Upper lobe of right lung (tissue), 1 donor: Measurements from ENCODE around the gene YAP1. TPM values are rescaled to one million over a fixed set of nuclear protein-coding genes. Genes with fewer than 3 reads are reported as not detected.
"Not testable (repeated sequence)": the region's sequence is repeated elsewhere in the genome, so short reads cannot be mapped to it uniquely, and the experiment has no call there.

Experiments
- ATAC-seq: fragments of 200-7000 bp; cut with Tn5 transposase; one replicate; pipeline ENCODE4 v1.9.1; 2020; ENCODE audit warnings: mild to moderate bottlenecking, moderate library complexity
- DNase-seq: peaks from one replicate; pipeline ENCODE4 v3.0.0-alpha.2; 2020
- H3K27ac ChIP-seq: fragments of 200-600 bp; one replicate; pipeline ENCODE4 v1.8.0; 2022
- H3K27me3 ChIP-seq: fragments of 200-600 bp; one replicate; pipeline ENCODE4 v1.8.0; 2022; ENCODE audit warnings: mild to moderate bottlenecking
- H3K36me3 ChIP-seq: fragments of 200-600 bp; one replicate; pipeline ENCODE4 v1.8.0; 2022
- H3K4me1 ChIP-seq: fragments of 200-600 bp; one replicate; pipeline ENCODE4 v1.8.0; 2022
- H3K4me3 ChIP-seq: fragments of 200-600 bp; one replicate; pipeline ENCODE4 v1.8.0; 2022; ENCODE audit warnings: mild to moderate bottlenecking
- H3K9me3 ChIP-seq: fragments of 200-600 bp; one replicate; pipeline ENCODE4 v1.8.0; 2022
- intact Hi-C: fragments of 100-400 bp; cut with DNase I; formaldehyde crosslinking; loops from one replicate; pipeline ENCODE4 v1.11.0; 2022
- total RNA-seq: library from RNA; stranded (reverse); fragmentation: NEBNext Ultra II Directional; extraction: Animal tissue kit (Norgen Biotek cat#: 25700); gene quantifications from one replicate; pipeline ENCODE4 v1.2.1, GENCODE V29; 2021
- TF ChIP-seq, protein P1 (sequence below): fragments of 200-600 bp; IDR thresholded peaks from one replicate; pipeline ENCODE4 v1.8.0; 2022; ENCODE audit warnings: antibody characterized with exemption
- donor health status: DM: no; HTN: yes; CAD: no; lungs with severe emphysema.

Gene YAP1
- total RNA-seq, 1 donor from 2014 or later = 127 TPM

DNA sequence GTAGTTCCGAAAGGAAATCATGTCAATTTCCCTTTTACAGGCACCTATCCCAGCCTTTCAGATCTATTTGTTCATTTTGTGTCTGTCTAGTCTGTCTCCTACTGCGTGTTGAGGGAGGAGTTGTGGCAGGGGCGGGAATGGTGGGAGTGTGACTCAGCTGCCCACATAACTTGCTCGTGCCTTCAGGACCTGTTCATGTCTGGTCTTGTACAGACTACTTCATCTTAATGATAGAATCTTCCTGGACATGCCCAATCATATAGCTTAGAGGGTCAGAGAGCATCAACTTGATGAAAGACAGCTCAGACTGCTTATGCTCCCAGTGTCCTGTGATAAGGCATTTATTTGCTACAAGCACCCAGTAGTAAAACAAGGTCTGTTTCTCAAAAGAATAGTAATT, 146.0 kb downstream of the YAP1 start:
- no peaks in the 10 kb centered on the region for H3K36me3 ChIP-seq
- intact Hi-C loops = no loop called here
- no peaks in the 10 kb centered on the region for H3K27me3 ChIP-seq
- H3K9me3 ChIP-seq = no peaks in the 10 kb centered on the region
- no peak for ATAC-seq
- H3K27ac ChIP-seq = no peak overlapping the region
- no peak for DNase-seq
- no peak overlapping the region for H3K4me3 ChIP-seq
- no peaks in the 10 kb centered on the region for H3K4me1 ChIP-seq
- TF ChIP-seq, protein P1, sequence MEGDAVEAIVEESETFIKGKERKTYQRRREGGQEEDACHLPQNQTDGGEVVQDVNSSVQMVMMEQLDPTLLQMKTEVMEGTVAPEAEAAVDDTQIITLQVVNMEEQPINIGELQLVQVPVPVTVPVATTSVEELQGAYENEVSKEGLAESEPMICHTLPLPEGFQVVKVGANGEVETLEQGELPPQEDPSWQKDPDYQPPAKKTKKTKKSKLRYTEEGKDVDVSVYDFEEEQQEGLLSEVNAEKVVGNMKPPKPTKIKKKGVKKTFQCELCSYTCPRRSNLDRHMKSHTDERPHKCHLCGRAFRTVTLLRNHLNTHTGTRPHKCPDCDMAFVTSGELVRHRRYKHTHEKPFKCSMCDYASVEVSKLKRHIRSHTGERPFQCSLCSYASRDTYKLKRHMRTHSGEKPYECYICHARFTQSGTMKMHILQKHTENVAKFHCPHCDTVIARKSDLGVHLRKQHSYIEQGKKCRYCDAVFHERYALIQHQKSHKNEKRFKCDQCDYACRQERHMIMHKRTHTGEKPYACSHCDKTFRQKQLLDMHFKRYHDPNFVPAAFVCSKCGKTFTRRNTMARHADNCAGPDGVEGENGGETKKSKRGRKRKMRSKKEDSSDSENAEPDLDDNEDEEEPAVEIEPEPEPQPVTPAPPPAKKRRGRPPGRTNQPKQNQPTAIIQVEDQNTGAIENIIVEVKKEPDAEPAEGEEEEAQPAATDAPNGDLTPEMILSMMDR = no peak

DNA sequence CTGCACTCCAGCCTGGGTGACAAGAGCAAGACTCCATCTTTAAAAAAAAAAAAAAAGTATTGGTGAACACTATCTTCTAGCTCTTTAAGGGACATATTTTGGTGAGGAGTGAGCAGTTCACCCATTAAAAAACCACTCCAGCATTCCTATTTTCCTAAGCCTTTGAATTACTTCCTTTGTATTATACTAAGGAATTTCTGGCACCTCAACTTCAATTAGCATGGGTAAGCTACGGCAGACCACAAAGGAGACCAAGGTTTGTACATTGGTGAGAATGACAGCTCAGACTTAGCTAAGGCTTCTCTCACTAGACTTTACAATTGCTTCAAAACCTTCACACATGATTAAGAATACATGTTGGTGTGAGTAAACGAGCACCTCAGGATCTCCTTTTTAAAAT, 150.0 kb downstream of the YAP1 start:
- H3K4me3 ChIP-seq = no peak overlapping the region
- no peak overlapping the region for H3K27ac ChIP-seq
- H3K4me1 ChIP-seq = no peaks in the 10 kb centered on the region
- DNase-seq (no peak), ATAC-seq (no peak)
- TF ChIP-seq, protein P1 = no peak
- no peaks in the 10 kb centered on the region for H3K9me3 ChIP-seq
- H3K36me3 ChIP-seq = no peaks in the 10 kb centered on the region
- no peaks in the 10 kb centered on the region for H3K27me3 ChIP-seq
- intact Hi-C loops = no loop called here

DNA sequence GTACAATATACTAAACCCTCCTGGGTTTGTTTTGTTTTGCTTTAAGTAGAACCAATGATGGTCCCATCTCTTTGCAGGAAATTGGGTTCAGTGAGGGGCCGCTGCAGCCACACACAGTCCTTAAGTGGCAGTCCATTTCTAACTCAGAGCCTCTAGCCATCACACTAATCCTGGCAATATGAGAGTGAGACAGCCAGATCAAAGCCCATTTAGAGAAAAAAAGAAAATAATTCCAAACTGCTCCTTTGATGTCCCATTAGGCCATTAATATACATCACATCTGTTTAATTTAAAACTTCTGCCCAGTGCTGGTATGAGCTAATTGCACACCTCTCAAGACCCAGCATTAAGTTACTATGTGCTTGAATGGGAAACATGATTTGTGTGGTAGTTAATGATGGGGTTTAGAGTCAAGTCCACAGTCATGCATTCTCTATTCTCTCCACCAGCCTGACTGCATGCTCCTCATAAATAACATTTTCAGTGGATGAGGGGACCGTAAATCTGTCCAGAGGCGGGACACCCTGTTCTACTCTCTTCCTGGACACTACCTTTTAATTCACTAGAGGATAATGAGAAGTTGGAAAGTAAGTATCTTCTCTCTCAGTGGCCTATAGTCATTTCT, 153.2 kb downstream of the YAP1 start:
- H3K27ac ChIP-seq = no peak overlapping the region
- no peaks in the 10 kb centered on the region for H3K36me3 ChIP-seq
- H3K27me3 ChIP-seq = no peaks in the 10 kb centered on the region
- DNase-seq (no peak), ATAC-seq (no peak)
- TF ChIP-seq, protein P1 = no peak
- H3K9me3 ChIP-seq = no peaks in the 10 kb centered on the region
- no peak overlapping the region for H3K4me3 ChIP-seq
- H3K4me1 ChIP-seq = no peaks in the 10 kb centered on the region
- intact Hi-C loops = no loop called here

DNA sequence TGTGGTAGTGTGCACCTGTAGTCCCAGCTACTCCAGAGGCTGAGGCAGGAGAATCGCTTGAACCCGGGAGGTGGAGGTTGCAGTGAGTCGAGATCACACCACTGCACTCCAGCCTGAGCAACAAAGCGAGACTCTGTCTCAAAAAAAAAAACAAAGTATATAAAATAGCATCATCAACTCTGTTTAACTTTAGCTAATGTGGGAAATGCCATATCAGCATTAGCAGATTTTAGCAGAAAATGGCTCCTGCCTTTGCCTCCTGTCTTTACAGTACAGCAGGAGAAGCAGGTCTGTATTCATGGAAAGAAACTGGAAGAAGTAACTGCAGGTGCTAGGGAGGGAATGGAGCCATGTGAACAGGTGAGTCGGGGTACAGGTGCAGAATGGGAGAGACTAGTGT, 154.5 kb downstream of the YAP1 start:
- intact Hi-C loops, H3K27ac ChIP-seq, H3K27me3 ChIP-seq, H3K9me3 ChIP-seq, H3K36me3 ChIP-seq, DNase-seq, H3K4me3 ChIP-seq, H3K4me1 ChIP-seq, ATAC-seq: not testable (repeated sequence)

DNA sequence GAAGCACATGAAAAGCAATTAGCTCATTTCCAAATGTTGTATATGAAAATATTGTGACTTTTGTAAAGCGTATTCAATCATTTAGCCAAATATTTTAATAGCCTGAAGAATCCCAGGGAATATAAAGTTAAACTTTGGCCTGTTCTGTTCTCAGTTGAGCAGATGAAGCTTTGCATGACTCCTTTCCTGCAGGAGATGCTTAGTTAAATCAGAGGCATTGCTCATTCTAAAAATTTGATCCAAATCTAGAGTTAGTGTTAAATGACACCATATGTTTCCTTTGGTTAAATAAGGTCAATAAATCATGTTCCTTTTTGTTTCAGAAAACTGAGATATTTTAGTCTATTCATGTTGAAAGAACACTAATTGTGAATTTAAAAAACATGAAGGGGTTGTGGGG, 155.9 kb downstream of the YAP1 start:
- Histone ChIP-seq H3K36me3 (no peaks in the 10 kb centered on the region), H3K9me3 (no peaks in the 10 kb centered on the region), H3K4me1 (peaks cover 5% of the 10 kb centered on the region), H3K4me3 (no peak overlapping the region), H3K27me3 (no peaks in the 10 kb centered on the region), H3K27ac (no peak overlapping the region)
- intact Hi-C loops = no loop called here
- ATAC-seq (no peak), DNase-seq (no peak)
- TF ChIP-seq, protein P1 = no peak

DNA sequence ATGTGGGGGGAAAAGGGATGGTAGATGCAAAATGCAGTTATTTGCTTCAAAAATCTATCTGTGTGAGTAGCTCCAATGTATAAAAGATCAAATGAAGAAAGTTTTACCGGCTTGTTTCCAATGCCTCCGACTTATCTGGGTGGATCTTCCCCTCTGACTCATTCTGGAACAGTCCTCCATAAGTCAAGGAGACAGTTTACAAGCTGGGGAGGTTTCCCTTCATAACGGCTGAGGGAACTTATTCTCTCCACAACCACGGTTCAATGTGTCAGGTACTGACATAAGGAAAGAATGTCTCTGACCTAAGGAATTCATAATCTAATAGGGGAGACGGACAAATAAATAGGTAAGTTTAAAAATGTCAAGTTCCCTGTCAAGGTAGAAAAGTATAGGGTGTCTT, 157.4 kb downstream of the YAP1 start:
- Histone ChIP-seq H3K27ac (no peak overlapping the region), H3K4me1 (peaks cover 5% of the 10 kb centered on the region), H3K4me3 (no peak overlapping the region), H3K36me3 (no peaks in the 10 kb centered on the region), H3K9me3 (no peaks in the 10 kb centered on the region), H3K27me3 (no peaks in the 10 kb centered on the region)
- intact Hi-C loops = no loop called here
- ATAC-seq (no peak), DNase-seq (no peak)
- TF ChIP-seq, protein P1 = no peak
